KMS-11 (cell line): ENCODE data around the gene TTC28.
"Not testable (repeated sequence)": the region's sequence is repeated elsewhere in the genome, so short reads cannot be mapped to it uniquely, and the experiment has no call there.

Experiments
- H2AFZ ChIP-seq: fragments of 200-600 bp; sonication (generic); 2 replicates; pipeline ENCODE4 v1.6.1; 2016; ENCODE audit warnings: antibody characterized with exemption, mixed run types, low read depth
- H3K27ac ChIP-seq: fragments of 200-600 bp; sonication (generic); 2 replicates; pipeline ENCODE4 v1.6.1; 2016; ENCODE audit warnings: mild to moderate bottlenecking, mixed run types
- H3K27me3 ChIP-seq: fragments of 200-600 bp; sonication (generic); 2 replicates; pipeline ENCODE4 v1.6.1; 2017; ENCODE audit warnings: mild to moderate bottlenecking, low read depth, mixed run types, moderate library complexity; ENCODE audit not compliant: insufficient read depth
- H3K36me3 ChIP-seq: fragments of 200-600 bp; sonication (generic); 2 replicates; pipeline ENCODE4 v1.6.1; 2017; ENCODE audit warnings: mild to moderate bottlenecking, mixed run types; ENCODE audit not compliant: insufficient read depth
- H3K4me1 ChIP-seq: fragments of 200-600 bp; sonication (generic); 2 replicates; pipeline ENCODE4 v1.6.1; 2016; ENCODE audit warnings: mild to moderate bottlenecking, low read depth, mixed run types; ENCODE audit not compliant: poor library complexity, severe bottlenecking
- H3K4me2 ChIP-seq: fragments of 200-600 bp; sonication (generic); 2 replicates; pipeline ENCODE4 v1.7.0; 2016; ENCODE audit warnings: mild to moderate bottlenecking, mixed run types
- H3K4me3 ChIP-seq: fragments of 200-600 bp; sonication (generic); IDR thresholded peaks from 2 replicates; pipeline ENCODE4 v1.6.1; 2017; ENCODE audit warnings: low read depth, low read length, mixed read lengths; ENCODE audit not compliant: insufficient read depth
- H3K79me2 ChIP-seq: fragments of 200-600 bp; sonication (generic); 2 replicates; pipeline ENCODE4 v1.6.1; 2016; ENCODE audit warnings: low read depth, mixed run types; ENCODE audit not compliant: insufficient read depth
- H3K9ac ChIP-seq: fragments of 200-600 bp; sonication (generic); 2 replicates; pipeline ENCODE4 v1.6.1; 2016; ENCODE audit warnings: mild to moderate bottlenecking, mixed run types
- H4K20me1 ChIP-seq: fragments of 200-600 bp; sonication (generic); 2 replicates; pipeline ENCODE4 v1.6.1; 2016; ENCODE audit warnings: mild to moderate bottlenecking, mixed run types; ENCODE audit not compliant: insufficient read depth
- CTCF ChIP-seq: fragments of 200-600 bp; sonication (generic); conservative IDR thresholded peaks from 2 replicates; pipeline ENCODE4 v1.6.1; 2017; ENCODE audit warnings: low read depth, mild to moderate bottlenecking, antibody characterized with exemption, low read length, moderate library complexity, mixed read lengths

Gene TTC28

GRCh38 chr22:28064920-28065319 lies 614.7 kb downstream of the TTC28 start:
- Histone ChIP-seq H3K27ac (no peak overlapping the region), H4K20me1 (no peaks in the 10 kb centered on the region), H3K4me3 (no peak overlapping the region), H3K36me3 (no peaks in the 10 kb centered on the region), H3K9ac (no peak overlapping the region), H2AFZ (no peak overlapping the region), H3K79me2 (no peaks in the 10 kb centered on the region), H3K4me2 (no peak overlapping the region), H3K4me1 (no peaks in the 10 kb centered on the region), H3K27me3 (no peaks in the 10 kb centered on the region)
- no peak for TF ChIP-seq CTCF

GRCh38 chr22:28063656-28064055 lies 616.0 kb downstream of the TTC28 start:
- no peak overlapping the region for H3K27ac ChIP-seq
- no peaks in the 10 kb centered on the region for H3K4me1 ChIP-seq
- no peaks in the 10 kb centered on the region for H4K20me1 ChIP-seq
- H3K4me2 ChIP-seq = no peak overlapping the region
- no peaks in the 10 kb centered on the region for H3K27me3 ChIP-seq
- no peaks in the 10 kb centered on the region for H3K79me2 ChIP-seq
- no peaks in the 10 kb centered on the region for H3K36me3 ChIP-seq
- no peak overlapping the region for H2AFZ ChIP-seq
- H3K9ac ChIP-seq = no peak overlapping the region
- H3K4me3 ChIP-seq = no peak overlapping the region
- no peak for TF ChIP-seq CTCF

GRCh38 chr22:28060594-28060993 lies 619.0 kb downstream of the TTC28 start:
- not testable (repeated sequence) for H3K27me3 ChIP-seq, H4K20me1 ChIP-seq, H3K4me3 ChIP-seq, H3K79me2 ChIP-seq, H3K27ac ChIP-seq, H2AFZ ChIP-seq, H3K4me2 ChIP-seq, H3K36me3 ChIP-seq, H3K4me1 ChIP-seq, H3K9ac ChIP-seq

GRCh38 chr22:28058036-28058435 lies 621.6 kb downstream of the TTC28 start:
- Histone ChIP-seq H4K20me1 (no peaks in the 10 kb centered on the region), H3K4me2 (no peak overlapping the region), H3K4me3 (no peak overlapping the region), H3K27me3 (no peaks in the 10 kb centered on the region), H3K9ac (no peak overlapping the region), H3K36me3 (no peaks in the 10 kb centered on the region), H2AFZ (no peak overlapping the region), H3K4me1 (no peaks in the 10 kb centered on the region), H3K79me2 (no peaks in the 10 kb centered on the region), H3K27ac (no peak overlapping the region)
- TF ChIP-seq CTCF = no peak

- Histone ChIP-seq H3K9ac (no peak overlapping the region), H3K27ac (no peak overlapping the region), H3K4me2 (no peak overlapping the region), H3K4me1 (no peaks in the 10 kb centered on the region), H2AFZ (no peak overlapping the region), H3K79me2 (no peaks in the 10 kb centered on the region), H4K20me1 (no peaks in the 10 kb centered on the region), H3K4me3 (no peak overlapping the region), H3K27me3 (no peaks in the 10 kb centered on the region), H3K36me3 (no peaks in the 10 kb centered on the region)
- TF ChIP-seq CTCF = no peak
These were observed 624.8 kb downstream of the TTC28 start for GRCh38 chr22:28054819-28055208.
